Endothelial cell of hepatic sinusoid (primary cell): ENCODE data around the gene SPPL3.

ENCODE experiments used
- in situ Hi-C: cut with HindIII; loops from 2 replicates; pipeline ENCODE4 v1.10.0; 2017; ENCODE audit warnings: low sequenced_read_pairs

SPPL3 gene

GRCh38 chr12:120758798-120759590 lies 145.2 kb downstream of the SPPL3 start:
- in situ Hi-C loops, result no loop called here

GRCh38 chr12:120757949-120758348 lies 146.2 kb downstream of the SPPL3 start:
- in situ Hi-C loops, result no loop called here

GRCh38 chr12:120757226-120757742 lies 146.9 kb downstream of the SPPL3 start:
- in situ Hi-C loops, result no loop called here

- in situ Hi-C loops, result no loop called here
Observed at GRCh38 chr12:120755269-120755668, 148.9 kb downstream of the SPPL3 start.

GRCh38 chr12:120754792-120755191 lies 149.4 kb downstream of the SPPL3 start:
- in situ Hi-C loops, result no loop called here

- in situ Hi-C loops, result no loop called here
Observed at GRCh38 chr12:120751389-120751788, 152.8 kb downstream of the SPPL3 start.

- in situ Hi-C loops, result no loop called here
Observed at GRCh38 chr12:120750806-120751205, 153.4 kb downstream of the SPPL3 start.

- in situ Hi-C loops, result no loop called here
Observed at GRCh38 chr12:120749256-120749655, 154.9 kb downstream of the SPPL3 start.

GRCh38 chr12:120748242-120748641 lies 155.9 kb downstream of the SPPL3 start:
- in situ Hi-C loops, result no loop called here

- in situ Hi-C loops, result no loop called here
Observed at GRCh38 chr12:120744922-120745493, 159.2 kb downstream of the SPPL3 start.

- in situ Hi-C loops, result no loop called here
Observed at GRCh38 chr12:120741476-120742421, 162.4 kb downstream of the SPPL3 start.

- in situ Hi-C loops, result no loop called here
Observed at GRCh38 chr12:120740871-120741270, 163.3 kb downstream of the SPPL3 start.

- in situ Hi-C loops, result no loop called here
Observed at GRCh38 chr12:120739821-120740613, 164.1 kb downstream of the SPPL3 start.

- in situ Hi-C loops, result no loop called here
Observed at GRCh38 chr12:120739031-120739762, 165.0 kb downstream of the SPPL3 start.

GRCh38 chr12:120738252-120739030 lies 165.7 kb downstream of the SPPL3 start:
- in situ Hi-C loops, result no loop called here

GRCh38 chr12:120737557-120738251 lies 166.5 kb downstream of the SPPL3 start:
- in situ Hi-C loops, result no loop called here

GRCh38 chr12:120736404-120737331 lies 167.5 kb downstream of the SPPL3 start:
- in situ Hi-C loops, result no loop called here
